Endothelial cell of umbilical vein (primary cell): ENCODE data around the gene CELSR1. TPM values are rescaled to one million over a fixed set of nuclear protein-coding genes. Genes with fewer than 3 reads are reported as not detected.

Source experiments
- BruUV-seq: library from RNA; stranded (reverse); fragments of 400-500 nt; replicated peaks from 2 replicates; lab custom pipeline; 2021; lab: Mats Ljungman, UMichigan
- CTCF ChIA-PET: fragments of 300-600, 350-600 bp; sonication (Branson Sonifier 250); formaldehyde crosslinking; loops from one replicate; lab custom pipeline; 2021; ENCODE audit warnings: antibody characterized with exemption, inconsistent platforms; lab: Charles Lee
- POLR2A ChIA-PET: fragments of 300-600, 350-600 bp; sonication (Branson Sonifier 250); formaldehyde crosslinking; loops from one replicate; lab custom pipeline; 2021; ENCODE audit warnings: antibody characterized with exemption, inconsistent platforms; lab: Charles Lee
- DNase-seq: peaks from one replicate; pipeline ENCODE4 v3.0.0-alpha.2; 2011; ENCODE audit warnings: low read depth, low spot score
- FAIRE-seq: peaks from 2 replicates; lab custom pipeline; 2011; peaks lifted over from hg19 to GRCh38; lab: Jason Lieb, UNC
- H2AFZ ChIP-seq: 2 replicates; pipeline ENCODE4 v1.6.0; 2012; ENCODE audit warnings: low read depth, low read length, control low read depth, inconsistent platforms
- H3K27ac ChIP-seq: 2 replicates; pipeline ENCODE4 v1.5.1; 2011; ENCODE audit warnings: low read depth, mild to moderate bottlenecking, control low read depth, low read length, moderate library complexity; ENCODE audit not compliant: insufficient read depth
- H3K27me3 ChIP-seq, 2 experiments: 2 replicates each; pipeline versions ENCODE4 v1.6.0 to v1.6.1; 2011; ENCODE audit warnings: low read length in 2 of 2, mixed read lengths in 1 of 2; ENCODE audit not compliant: control insufficient read depth in 2 of 2, insufficient read depth in 2 of 2
- H3K36me3 ChIP-seq, 2 experiments: 2 replicates in 1 of 2; 3 replicates in 1 of 2; pipeline ENCODE4 v1.5.1; 2011; ENCODE audit warnings: low read length in 2 of 2, mild to moderate bottlenecking in 1 of 2, moderate library complexity in 1 of 2; ENCODE audit not compliant: control insufficient read depth in 2 of 2, insufficient read depth in 2 of 2; ENCODE audit errors: extremely low read depth in 1 of 2
- H3K4me1 ChIP-seq: 3 replicates; pipeline ENCODE4 v1.5.1; 2011; ENCODE audit warnings: mild to moderate bottlenecking, low read length; ENCODE audit not compliant: control insufficient read depth, insufficient read depth; ENCODE audit errors: extremely low read depth
- H3K4me2 ChIP-seq: 2 replicates; pipeline ENCODE4 v1.6.1; 2011; ENCODE audit warnings: low read length, control low read depth, mixed read lengths; ENCODE audit not compliant: insufficient read depth
- H3K4me3 ChIP-seq, 3 experiments: fragments of 200-600 bp in 1 of 3; sonication (generic), shearing (Covaris generic) in 1 of 3; replicated peaks in 1 of 3; 2 replicates each; pipeline ENCODE4 v1.5.1; 2011 to 2016; ENCODE audit warnings: control low read depth in 3 of 3, low read length in 3 of 3, mild to moderate bottlenecking in 2 of 3, inconsistent platforms in 1 of 3, low read depth in 1 of 3, moderate library complexity in 1 of 3; ENCODE audit not compliant: insufficient read depth in 1 of 3
- H3K79me2 ChIP-seq: 2 replicates; pipeline ENCODE4 v1.6.0; 2012; ENCODE audit warnings: low read length, inconsistent platforms; ENCODE audit not compliant: control insufficient read depth, insufficient read depth
- H3K9ac ChIP-seq: replicated peaks from 2 replicates; pipeline ENCODE3; 2011; ENCODE audit warnings: low read length, control low read depth; ENCODE audit not compliant: insufficient read depth; ENCODE audit errors: extremely low read depth
- H3K9me1 ChIP-seq: replicated peaks from 3 replicates; pipeline ENCODE4 v1.6.0; 2011; ENCODE audit warnings: mild to moderate bottlenecking, low read length; ENCODE audit not compliant: control insufficient read depth, insufficient read depth; ENCODE audit errors: extremely low read depth
- H3K9me3 ChIP-seq: replicated peaks from 2 replicates; pipeline ENCODE4 v1.5.1; 2012; ENCODE audit warnings: low read length, inconsistent platforms; ENCODE audit not compliant: control insufficient read depth, insufficient read depth
- H4K20me1 ChIP-seq: replicated peaks from 2 replicates; pipeline ENCODE3; 2011; ENCODE audit warnings: mild to moderate bottlenecking, low read length; ENCODE audit not compliant: control insufficient read depth, insufficient read depth; ENCODE audit errors: extremely low read depth
- EZH2 ChIP-seq: IDR thresholded peaks from 2 replicates; pipeline ENCODE4 v1.6.1; 2012; ENCODE audit warnings: borderline replicate concordance, low read depth, mild to moderate bottlenecking, moderate library complexity, low read length, inconsistent platforms; ENCODE audit not compliant: severe bottlenecking
- FOS ChIP-seq: IDR thresholded peaks from 2 replicates; pipeline ENCODE4 v1.6.1; 2011; ENCODE audit warnings: mild to moderate bottlenecking, low read length, moderate library complexity, borderline replicate concordance; ENCODE audit not compliant: insufficient read depth
- GATA2 ChIP-seq: IDR thresholded peaks from 2 replicates; pipeline ENCODE4 v1.7.0; 2011; ENCODE audit warnings: low read depth, mild to moderate bottlenecking, moderate library complexity, mixed read lengths, low read length; ENCODE audit not compliant: insufficient read length, insufficient read depth
- JUN ChIP-seq: IDR thresholded peaks from 2 replicates; pipeline ENCODE4 v1.6.1; 2011; ENCODE audit warnings: borderline replicate concordance, low read depth; ENCODE audit not compliant: insufficient read length, insufficient read depth
- MYC ChIP-seq: IDR thresholded peaks from one replicate; pipeline ENCODE4 v1.6.1; 2011; ENCODE audit warnings: mild to moderate bottlenecking, low read depth, low read length
- POLR2A ChIP-seq: IDR thresholded peaks from 2 replicates; pipeline ENCODE4 v1.6.1; 2012; ENCODE audit warnings: low read depth, mild to moderate bottlenecking, control low read depth, low read length
- POLR2AphosphoS5 ChIP-seq: IDR thresholded peaks from 2 replicates; pipeline ENCODE4 v1.6.1; 2012; ENCODE audit warnings: low read depth, mild to moderate bottlenecking, control low read depth, low read length, moderate library complexity; ENCODE audit not compliant: insufficient read depth
- dilution Hi-C: fragments of 300-500 bp; cut with MboI; formaldehyde crosslinking; loops from one replicate; pipeline ENCODE4 v1.15.0; 2019; ENCODE audit warnings: low sequenced_read_pairs; ENCODE audit not compliant: extremely low pct_ligation_motif_present
- intact Hi-C: fragments of 100-400 bp; cut with micrococcal nuclease; formaldehyde crosslinking; loops from one replicate; pipeline ENCODE4 v1.10.0; 2022
- polyA plus RNA-seq, 4 experiments: library from polyadenylated mRNA; depleted of rRNA in 3 of 4; stranded (reverse) in 3 of 4; unstranded in 1 of 4; fragments of >200 nt; gene quantifications; 2 replicates each; pipeline versions ENCODE4 v1.2.1 to v1.2.3, GENCODE V29; 2011 to 2012; ENCODE audit warnings: missing spikeins in 1 of 4
- total RNA-seq: library from RNA; stranded (reverse); gene quantifications from 2 replicates; pipeline ENCODE4 v1.2.3, GENCODE V29; 2021
- TF ChIP-seq, protein P1 (sequence below): IDR thresholded peaks from 2 replicates; pipeline ENCODE4 v1.6.1; 2011; ENCODE audit not compliant: insufficient read depth, insufficient read length
- TF ChIP-seq, protein P2 (sequence below), 2 donors: IDR thresholded peaks; 1 replicate in 1 of 2; 2 replicates in 1 of 2; pipeline ENCODE4 v1.5.1; 2011; ENCODE audit warnings: low read length in 2 of 2, mild to moderate bottlenecking in 2 of 2, moderate library complexity in 2 of 2, control low read depth in 1 of 2, inconsistent platforms in 1 of 2, low read depth in 1 of 2; ENCODE audit not compliant: insufficient read depth in 1 of 2; ENCODE audit errors: extremely low read depth in 1 of 2

The CELSR1 gene
- total and polyA plus RNA-seq, 2 donors (not counting 3 experiments of a cell fraction or from before 2014, with no cell fraction given): 3.7 to 5.4 TPM

DNA sequence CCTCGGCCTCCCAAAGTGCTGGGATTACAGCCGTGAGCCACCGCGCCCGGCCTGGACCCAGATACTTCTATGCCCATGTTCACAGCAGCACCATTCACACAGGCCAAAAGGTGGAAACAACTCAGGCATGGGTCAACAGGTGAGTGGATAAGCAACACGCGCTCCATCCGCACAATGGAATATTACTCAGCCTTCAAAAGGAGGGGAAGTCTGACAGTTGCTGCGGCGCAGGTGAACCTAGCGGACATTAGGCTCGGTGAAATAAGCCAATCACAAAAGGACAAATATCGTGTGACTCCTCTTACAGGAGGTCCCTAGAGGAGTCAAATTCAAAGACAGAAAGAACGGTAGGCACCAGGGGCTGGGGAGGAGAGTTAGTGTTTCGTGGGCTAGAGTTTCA, 154.9 kb downstream of the CELSR1 start:
- no peaks in the 10 kb centered on the region for H3K9me3 ChIP-seq
- no peaks in the 10 kb centered on the region for H3K9me1 ChIP-seq
- no peak overlapping the region for H3K4me2 ChIP-seq
- intact Hi-C loops: no loop called here
- no peaks in the 10 kb centered on the region for H3K36me3 ChIP-seq
- H2AFZ ChIP-seq: no peak overlapping the region
- H3K4me1 ChIP-seq: no peaks in the 10 kb centered on the region
- no peak for FAIRE-seq
- no peak overlapping the region for H3K27ac ChIP-seq
- H4K20me1 ChIP-seq: no peaks in the 10 kb centered on the region
- no peak overlapping the region for H3K4me3 ChIP-seq
- ChIA-PET POLR2A (no interaction called here), CTCF (no interaction called here)
- BruUV-seq: no TSS peak
- dilution Hi-C loops: no loop called here
- no peak for DNase-seq
- H3K79me2 ChIP-seq: no peaks in the 10 kb centered on the region
- H3K9ac ChIP-seq: no peak overlapping the region
- TF ChIP-seq POLR2A (no peak), FOS (no peak), POLR2AphosphoS5 (no peak), EZH2 (no peak)
- TF ChIP-seq, protein P1, sequence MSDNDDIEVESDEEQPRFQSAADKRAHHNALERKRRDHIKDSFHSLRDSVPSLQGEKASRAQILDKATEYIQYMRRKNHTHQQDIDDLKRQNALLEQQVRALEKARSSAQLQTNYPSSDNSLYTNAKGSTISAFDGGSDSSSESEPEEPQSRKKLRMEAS: no peak
- TF ChIP-seq, protein P2, sequence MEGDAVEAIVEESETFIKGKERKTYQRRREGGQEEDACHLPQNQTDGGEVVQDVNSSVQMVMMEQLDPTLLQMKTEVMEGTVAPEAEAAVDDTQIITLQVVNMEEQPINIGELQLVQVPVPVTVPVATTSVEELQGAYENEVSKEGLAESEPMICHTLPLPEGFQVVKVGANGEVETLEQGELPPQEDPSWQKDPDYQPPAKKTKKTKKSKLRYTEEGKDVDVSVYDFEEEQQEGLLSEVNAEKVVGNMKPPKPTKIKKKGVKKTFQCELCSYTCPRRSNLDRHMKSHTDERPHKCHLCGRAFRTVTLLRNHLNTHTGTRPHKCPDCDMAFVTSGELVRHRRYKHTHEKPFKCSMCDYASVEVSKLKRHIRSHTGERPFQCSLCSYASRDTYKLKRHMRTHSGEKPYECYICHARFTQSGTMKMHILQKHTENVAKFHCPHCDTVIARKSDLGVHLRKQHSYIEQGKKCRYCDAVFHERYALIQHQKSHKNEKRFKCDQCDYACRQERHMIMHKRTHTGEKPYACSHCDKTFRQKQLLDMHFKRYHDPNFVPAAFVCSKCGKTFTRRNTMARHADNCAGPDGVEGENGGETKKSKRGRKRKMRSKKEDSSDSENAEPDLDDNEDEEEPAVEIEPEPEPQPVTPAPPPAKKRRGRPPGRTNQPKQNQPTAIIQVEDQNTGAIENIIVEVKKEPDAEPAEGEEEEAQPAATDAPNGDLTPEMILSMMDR (IDR thresholded peaks at IDR 0.05; ENCODE audit: extremely low read depth in 1 of 2, insufficient read depth in 1 of 2, low read depth in 1 of 2, low read length in 2 of 2): no peak
- no peaks in the 10 kb centered on the region for H3K27me3 ChIP-seq

DNA sequence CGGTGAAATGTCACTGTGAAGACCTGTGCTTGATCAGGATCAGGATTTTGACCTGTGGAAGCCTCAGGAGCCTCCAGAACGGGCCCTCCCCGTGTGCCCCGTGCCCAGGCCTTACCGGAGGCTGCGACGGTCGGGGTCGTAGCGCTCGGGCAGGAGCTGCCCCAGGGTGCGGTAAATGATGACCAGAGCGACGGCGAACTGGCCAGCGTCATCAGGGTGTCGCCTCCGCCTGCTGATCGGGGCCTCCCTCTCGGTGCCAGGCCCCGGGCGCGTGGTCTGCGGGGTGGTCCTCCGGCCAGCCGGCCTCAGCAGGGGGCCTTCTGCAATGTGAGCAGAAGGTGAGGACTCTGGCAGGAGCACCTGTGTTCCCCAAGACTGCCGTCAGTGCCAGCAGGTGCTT, 155.7 kb downstream of the CELSR1 start:
- Histone ChIP-seq H3K4me2 (no peak overlapping the region), H3K27me3 (no peaks in the 10 kb centered on the region), H3K79me2 (no peaks in the 10 kb centered on the region), H3K27ac (no peak overlapping the region), H3K4me3 (no peak overlapping the region), H3K36me3 (no peaks in the 10 kb centered on the region), H3K9ac (no peak overlapping the region), H3K9me1 (no peaks in the 10 kb centered on the region), H4K20me1 (no peaks in the 10 kb centered on the region), H2AFZ (no peak overlapping the region), H3K4me1 (no peaks in the 10 kb centered on the region), H3K9me3 (no peaks in the 10 kb centered on the region)
- dilution Hi-C loops: no loop called here
- no peak for FAIRE-seq
- no peak for DNase-seq
- intact Hi-C loops: no loop called here
- CTCF ChIA-PET: interaction anchor here (1.2 kb wide), 1 partner anchor 14 kb away, joined by 8 read pairs; no protein-coding TSS in a partner anchor
- no TSS peak for BruUV-seq
- TF ChIP-seq JUN: no peak
- TF ChIP-seq POLR2AphosphoS5: no peak
- no peak for TF ChIP-seq FOS
- TF ChIP-seq POLR2A: no peak
- TF ChIP-seq EZH2: no peak
- no peak for TF ChIP-seq MYC
- TF ChIP-seq, protein P1: no peak
- TF ChIP-seq, protein P2 (IDR thresholded peaks at IDR 0.05; ENCODE audit: extremely low read depth in 1 of 2, insufficient read depth in 1 of 2, low read depth in 1 of 2, low read length in 2 of 2): no peak
- no peak for TF ChIP-seq GATA2
- POLR2A ChIA-PET: no interaction called here
